Peyer's patch (tissue), 4 donors: ENCODE results near the gene CELF1. TPM values are rescaled to one million over a fixed set of nuclear protein-coding genes. Genes with fewer than 3 reads are reported as not detected.

Experiments used
- DNase-seq, 3 donors: peaks; one replicate each; pipeline ENCODE4 v3.0.0-alpha.2; 2017 to 2019
- H3K27ac ChIP-seq, 4 donors: fragments of 200-600 bp; sonication (generic); one replicate each; pipeline ENCODE4 v1.5.1; 2016 to 2019
- H3K27me3 ChIP-seq, 2 donors: fragments of 200-600 bp; sonication (generic); one replicate each; pipeline ENCODE4 v1.5.1; 2019
- H3K36me3 ChIP-seq, 3 donors: fragments of 200-600 bp; sonication (generic); one replicate each; pipeline ENCODE4 v1.5.1; 2016 to 2019
- H3K4me1 ChIP-seq, 4 donors: fragments of 200-600 bp; sonication (generic); one replicate each; pipeline ENCODE4 v1.5.1; 2016 to 2019
- H3K4me3 ChIP-seq, 4 donors: fragments of 200-600 bp; sonication (generic); 1 replicate in 3 of 4; 2 replicates in 1 of 4; pipeline ENCODE4 v1.5.1; 2016 to 2019; ENCODE audit warnings: mild to moderate bottlenecking in 1 of 4
- H3K9me3 ChIP-seq, 4 donors: fragments of 200-600 bp; sonication (generic); one replicate each; pipeline ENCODE4 v1.5.1; 2016 to 2019; ENCODE audit warnings: mild to moderate bottlenecking in 1 of 4
- CTCF ChIP-seq, 6 experiments: fragments of 450-650 bp in 4 of 6; fragments of 200-600 bp in 2 of 6; sonication (generic) in 1 of 6; IDR thresholded peaks; one replicate each; pipeline ENCODE4 v1.5.1; 2017 to 2019; ENCODE audit warnings: antibody characterized with exemption in 6 of 6, mild to moderate bottlenecking in 3 of 6, moderate library complexity in 1 of 6
- POLR2A ChIP-seq, 2 donors: fragments of 450-650 bp; IDR thresholded peaks; one replicate each; pipeline ENCODE4 v1.5.1; 2017; ENCODE audit warnings: antibody characterized with exemption in 2 of 2, mild to moderate bottlenecking in 2 of 2, moderate library complexity in 2 of 2
- small RNA-seq, 2 donors: library from RNA; depleted of rRNA; stranded (forward); fragments of <200 nt; gene quantifications; one replicate each; pipeline ENCODE3, GENCODE V24; 2016
- total RNA-seq, 4 donors: library from RNA; depleted of rRNA; stranded (reverse); fragments of >200 nt; gene quantifications; one replicate each; pipeline ENCODE4 v1.1.0, GENCODE V29; 2016

The CELF1 gene
- total RNA-seq, 4 donors from 2014 or later: 90.7 to 134 (median 121) TPM

- no peak for TF ChIP-seq POLR2A (IDR thresholded peaks at IDR 0.05)
- TF ChIP-seq CTCF (IDR thresholded peaks at IDR 0.05): no peak
- H3K27me3 ChIP-seq: no peaks in the 10 kb centered on the region
- no peak overlapping the region for H3K27ac ChIP-seq
- H3K4me3 ChIP-seq: no peak overlapping the region
- H3K36me3 ChIP-seq: peaks cover 0 to 77% (median 0%) of the 10 kb centered on the region in 3 donors
- no peaks in the 10 kb centered on the region for H3K9me3 ChIP-seq
- no peak for DNase-seq
- peaks cover 0 to 14% (median 0%) of the 10 kb centered on the region in 4 donors for H3K4me1 ChIP-seq
Measured at GRCh38 chr11:47417712-47418111, 135.2 kb downstream of the CELF1 start.

- Histone ChIP-seq H3K4me3 (no peak overlapping the region), H3K9me3 (no peaks in the 10 kb centered on the region), H3K4me1 (peaks cover 0 to 14% (median 0%) of the 10 kb centered on the region in 4 donors), H3K36me3 (peaks cover 0 to 65% (median 0%) of the 10 kb centered on the region in 3 donors), H3K27ac (peak overlapping the region; percentile 56 to 84 (median 69)), H3K27me3 (no peaks in the 10 kb centered on the region)
- TF ChIP-seq CTCF (IDR thresholded peaks at IDR 0.05): no peak
- no peak for TF ChIP-seq POLR2A (IDR thresholded peaks at IDR 0.05)
- DNase-seq: peak in 1 of 3 donors; percentile 78
Measured at GRCh38 chr11:47415949-47416472, 136.9 kb downstream of the CELF1 start.

Small RNAs within 50 kb of the gene (small RNA-seq; reads per million reads assigned to genes)
- gene RN7SL652P (0 reads per million in 2 donors), gene RNU5E-10P (0 reads per million in 2 donors)

Other genes with a start within 250 kb of the CELF1 start
- not detected for gene MYBPC3, start 200.4 kb downstream of the CELF1 start, total RNA-seq
- gene SPI1, start 174.6 kb downstream of the CELF1 start, total RNA-seq: 10 to 100 TPM in 1 of 4 donors, 1 to 10 TPM in 3; 2.6 to 27.2 (median 7.8) TPM
- gene SLC39A13, start 144.5 kb downstream of the CELF1 start, total RNA-seq: 10 to 100 TPM; 19.8 to 56.6 (median 39.6) TPM
- 100 to 1,000 TPM in 1 of 4 donors, 10 to 100 TPM in 3; 47.6 to 121 (median 70.9) TPM for gene PSMC3, start 126.7 kb downstream of the CELF1 start, total RNA-seq
- under 1 TPM in 2 of 4 donors, not detected in 2; 0.54 to 0.76 TPM for gene RAPSN, start 104.0 kb downstream of the CELF1 start, total RNA-seq
- gene PTPMT1, start 12.5 kb upstream of the CELF1 start, total RNA-seq: 10 to 100 TPM; 43.1 to 80.9 (median 65.8) TPM
- gene KBTBD4, start 25.8 kb upstream of the CELF1 start, total RNA-seq: 10 to 100 TPM in 2 of 4 donors, 1 to 10 TPM in 2; 6.6 to 11.9 (median 9.7) TPM
- gene NDUFS3, start 25.9 kb upstream of the CELF1 start, total RNA-seq: 100 to 1,000 TPM; 109 to 152 (median 126) TPM
- not detected for gene FAM180B, start 33.5 kb upstream of the CELF1 start, total RNA-seq
- gene C1QTNF4, start 41.3 kb upstream of the CELF1 start, total RNA-seq: 1 to 10 TPM in 2 of 4 donors, not detected in 2; 1.2 to 4.4 TPM
- gene MTCH2, start 89.4 kb upstream of the CELF1 start, total RNA-seq: 100 to 1,000 TPM in 1 of 4 donors, 10 to 100 TPM in 3; 36.3 to 118 (median 75.8) TPM
- gene AGBL2, start 162.2 kb upstream of the CELF1 start, total RNA-seq: 10 to 100 TPM in 1 of 4 donors, 1 to 10 TPM in 3; 1.7 to 17.4 (median 4.4) TPM
- 100 to 1,000 TPM; 130 to 691 (median 255) TPM for gene FNBP4, start 214.2 kb upstream of the CELF1 start, total RNA-seq